IPS-18c (cell line): Measurements from ENCODE around the gene GEMIN8.

Experiments
- H3K4me3 ChIP-seq: 2 replicates; pipeline ENCODE4 v1.7.0; 2013; ENCODE audit warnings: low read depth, mild to moderate bottlenecking, low read length, moderate library complexity; ENCODE audit not compliant: insufficient read depth
- H3K9me3 ChIP-seq: one replicate; pipeline ENCODE4 v1.6.1; 2013; ENCODE audit warnings: mild to moderate bottlenecking, low read length, moderate library complexity; ENCODE audit not compliant: control insufficient read depth, insufficient read depth

GEMIN8 gene

GRCh38 chrX:13983734-13984133 is 46.0 kb downstream of the GEMIN8 start:
- no peak overlapping the region for H3K4me3 ChIP-seq
- no peaks in the 10 kb centered on the region for H3K9me3 ChIP-seq

GRCh38 chrX:13968198-13968597 is 61.5 kb downstream of the GEMIN8 start:
- Histone ChIP-seq H3K4me3 (no peak overlapping the region), H3K9me3 (no peaks in the 10 kb centered on the region)

- Histone ChIP-seq H3K9me3 (no peaks in the 10 kb centered on the region), H3K4me3 (no peak overlapping the region)
Measured at GRCh38 chrX:13967636-13968035, 62.1 kb downstream of the GEMIN8 start.

- Histone ChIP-seq H3K4me3 (no peak overlapping the region), H3K9me3 (no peaks in the 10 kb centered on the region)
Measured at GRCh38 chrX:13966793-13967125, 62.9 kb downstream of the GEMIN8 start.

- Histone ChIP-seq H3K9me3 (no peaks in the 10 kb centered on the region), H3K4me3 (no peak overlapping the region)
Measured at GRCh38 chrX:13966071-13966792, 63.5 kb downstream of the GEMIN8 start.

- H3K9me3 ChIP-seq = no peaks in the 10 kb centered on the region
- no peak overlapping the region for H3K4me3 ChIP-seq
Measured at GRCh38 chrX:13965531-13965930, 64.2 kb downstream of the GEMIN8 start.

GRCh38 chrX:13956998-13957397 is 72.7 kb downstream of the GEMIN8 start:
- Histone ChIP-seq H3K4me3 (no peak overlapping the region), H3K9me3 (peaks cover 2% of the 10 kb centered on the region)
